ENCODE data around the gene PLAAT2. TPM values are rescaled to one million over a fixed set of nuclear protein-coding genes. Genes with fewer than 3 reads are reported as not detected.
A peak's percentile ranks its signal among the peaks of the same experiment; 100 is the strongest.

The PLAAT2 gene
- total RNA-seq, 2 experiments from 2014 or later, result 0.34 to 0.49 TPM

DNA sequence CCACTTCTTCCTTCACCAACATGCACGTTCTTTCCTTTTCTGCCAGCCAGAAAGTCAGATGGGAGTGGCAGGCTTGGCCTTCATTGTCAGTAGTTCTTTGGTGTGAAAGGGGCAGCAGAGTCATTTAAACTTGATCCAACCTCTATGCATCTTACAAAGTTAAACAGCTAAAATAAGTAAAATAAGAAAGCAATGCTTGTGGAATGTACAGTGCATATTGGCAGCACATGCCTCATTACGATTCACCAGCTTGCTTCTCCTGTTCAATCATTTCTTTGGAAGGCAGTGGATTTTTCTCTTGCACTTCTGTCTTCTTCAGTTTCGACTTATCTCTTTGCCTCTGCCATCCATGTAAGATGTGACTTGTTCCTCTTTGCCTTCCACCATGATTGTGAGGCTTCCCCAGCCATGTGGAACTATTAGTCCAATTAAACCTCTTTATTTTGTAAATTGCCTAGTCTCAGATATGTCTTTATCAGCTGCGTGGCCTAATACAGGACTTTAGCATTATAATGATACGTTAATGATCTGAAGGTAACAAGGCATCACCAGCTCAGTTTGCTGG is 42.5 kb downstream of the PLAAT2 start:
- CTCF ChIA-PET, result no interaction called here
- H3K4me1 Mint-ChIP-seq (ENCODE audit: low read depth), result peaks cover 21% of the 10 kb centered on the region
- intact Hi-C loops (cut with DNase I, micrococcal nuclease), result no loop called here

DNA sequence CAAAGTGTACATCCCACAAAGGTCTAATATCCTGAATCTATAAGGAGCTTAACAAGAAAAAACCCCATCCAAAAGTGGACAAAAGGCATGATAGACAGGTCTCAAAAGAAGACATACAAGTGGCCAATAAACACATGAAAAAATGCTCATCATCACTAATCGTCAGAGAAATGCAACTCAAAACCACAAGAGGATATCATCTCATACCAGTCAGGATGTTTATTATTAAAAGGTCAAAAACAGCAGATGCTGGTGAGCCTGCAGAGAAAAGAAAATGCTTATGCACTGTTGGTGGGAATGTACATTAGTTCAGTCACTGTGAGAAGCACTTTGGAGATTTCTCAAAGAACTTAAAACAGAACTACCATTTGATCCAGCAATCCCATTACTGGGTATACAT is 44.6 kb downstream of the PLAAT2 start:
- Mint-ChIP-seq H3K9me3 (no peaks in the 10 kb centered on the region), H3K27me3 (no peaks in the 10 kb centered on the region), H3K27ac (peak overlapping the region; percentile 58), H3K36me3 (ENCODE audit: low read depth) (no peaks in the 10 kb centered on the region), H3K4me1 (ENCODE audit: low read depth) (peaks cover 21% of the 10 kb centered on the region), H3K4me3 (no peak overlapping the region)
- Histone ChIP-seq H3K4me1 (ENCODE audit: insufficient read depth, low read length) (peaks cover 6% of the 10 kb centered on the region), H3K27ac (ENCODE audit: low read depth in 1 of 2, low read length in 2 of 2) (no peak overlapping the region), H3K36me3 (ENCODE audit: insufficient read depth, low read length) (no peaks in the 10 kb centered on the region), H3K27me3 (ENCODE audit: control insufficient read depth in 1 of 2, insufficient read depth in 2 of 2, low read length in 2 of 2) (no peaks in the 10 kb centered on the region), H3K9me3 (ENCODE audit: control insufficient read depth in 1 of 2, insufficient read depth in 1 of 2, low read length in 2 of 2) (no peaks in the 10 kb centered on the region), H3K4me3 (ENCODE audit: low read length) (no peak overlapping the region)
- TF ChIP-seq, protein P1, sequence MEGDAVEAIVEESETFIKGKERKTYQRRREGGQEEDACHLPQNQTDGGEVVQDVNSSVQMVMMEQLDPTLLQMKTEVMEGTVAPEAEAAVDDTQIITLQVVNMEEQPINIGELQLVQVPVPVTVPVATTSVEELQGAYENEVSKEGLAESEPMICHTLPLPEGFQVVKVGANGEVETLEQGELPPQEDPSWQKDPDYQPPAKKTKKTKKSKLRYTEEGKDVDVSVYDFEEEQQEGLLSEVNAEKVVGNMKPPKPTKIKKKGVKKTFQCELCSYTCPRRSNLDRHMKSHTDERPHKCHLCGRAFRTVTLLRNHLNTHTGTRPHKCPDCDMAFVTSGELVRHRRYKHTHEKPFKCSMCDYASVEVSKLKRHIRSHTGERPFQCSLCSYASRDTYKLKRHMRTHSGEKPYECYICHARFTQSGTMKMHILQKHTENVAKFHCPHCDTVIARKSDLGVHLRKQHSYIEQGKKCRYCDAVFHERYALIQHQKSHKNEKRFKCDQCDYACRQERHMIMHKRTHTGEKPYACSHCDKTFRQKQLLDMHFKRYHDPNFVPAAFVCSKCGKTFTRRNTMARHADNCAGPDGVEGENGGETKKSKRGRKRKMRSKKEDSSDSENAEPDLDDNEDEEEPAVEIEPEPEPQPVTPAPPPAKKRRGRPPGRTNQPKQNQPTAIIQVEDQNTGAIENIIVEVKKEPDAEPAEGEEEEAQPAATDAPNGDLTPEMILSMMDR (IDR thresholded peaks at IDR 0.05), result no peak
- ChIA-PET CTCF (no interaction called here), POLR2A (interaction anchor here (0.7 to 3.4 kb wide), 2 partner anchors 18 to 30 kb away, joined by 4 to 18 read pairs; partner anchors contain the start of gene PLAAT4)
- ATAC-seq (ENCODE audit: poor library complexity), result peak; percentile 66
- DNase-seq, result peak in 3 of 14 experiments; percentile 33 to 74 (median 33)
- intact Hi-C loops (cut with DNase I, micrococcal nuclease), result no loop called here

More for the DNA sequence above, 42.5 kb downstream of the PLAAT2 start:
- TF ChIP-seq, protein P1 (IDR thresholded peaks at IDR 0.05), result no peak
- H3K9me3 Mint-ChIP-seq, result no peaks in the 10 kb centered on the region
- no peak overlapping the region for H3K4me3 ChIP-seq (ENCODE audit: low read length)
- no peak for DNase-seq
- H3K36me3 Mint-ChIP-seq (ENCODE audit: low read depth), result no peaks in the 10 kb centered on the region
- H3K9me3 ChIP-seq (ENCODE audit: control insufficient read depth in 1 of 2, insufficient read depth in 1 of 2, low read length in 2 of 2), result no peaks in the 10 kb centered on the region
- POLR2A ChIA-PET, result interaction anchor here (0.7 to 3.4 kb wide), 4 partner anchors 11 to 358 kb away, joined by 3 to 18 read pairs (median 3); partner anchors contain the start of gene PLAAT4
- H3K36me3 ChIP-seq (ENCODE audit: insufficient read depth, low read length), result no peaks in the 10 kb centered on the region
- peaks cover 6% of the 10 kb centered on the region for H3K4me1 ChIP-seq (ENCODE audit: insufficient read depth, low read length)
- no peak overlapping the region for H3K27ac Mint-ChIP-seq
- ATAC-seq (ENCODE audit: poor library complexity), result no peak
- no peak overlapping the region for H3K27ac ChIP-seq (ENCODE audit: low read depth in 1 of 2, low read length in 2 of 2)
- no peaks in the 10 kb centered on the region for H3K27me3 Mint-ChIP-seq
- H3K4me3 Mint-ChIP-seq, result no peak overlapping the region
- no peaks in the 10 kb centered on the region for H3K27me3 ChIP-seq (ENCODE audit: control insufficient read depth in 1 of 2, insufficient read depth in 2 of 2, low read length in 2 of 2)

DNA sequence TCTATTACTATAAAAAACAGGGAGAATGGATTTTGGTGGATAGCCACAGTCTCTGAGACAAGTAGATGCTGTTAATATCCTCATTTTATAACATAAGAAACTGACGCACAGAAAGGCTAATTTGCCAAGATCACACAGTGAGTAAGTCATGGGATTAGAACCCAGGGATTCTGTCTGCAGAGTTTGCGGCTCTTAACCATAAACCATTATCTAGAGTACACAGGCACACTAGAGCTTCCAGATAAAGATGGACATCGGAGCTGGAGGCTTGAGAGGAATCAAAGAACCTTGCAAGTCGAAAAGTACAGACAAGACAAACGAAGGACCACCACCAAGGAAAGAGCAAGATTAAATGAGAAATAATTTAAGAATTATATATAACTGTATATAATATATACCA is 46.0 kb downstream of the PLAAT2 start:
- CTCF ChIA-PET, result no interaction called here
- no peak for ATAC-seq (ENCODE audit: poor library complexity)
- intact Hi-C loops (cut with DNase I, micrococcal nuclease), result no loop called here
- no peak overlapping the region for H3K4me3 ChIP-seq (ENCODE audit: low read length)
- Mint-ChIP-seq H3K27me3 (no peaks in the 10 kb centered on the region), H3K36me3 (ENCODE audit: low read depth) (no peaks in the 10 kb centered on the region), H3K4me3 (no peak overlapping the region), H3K4me1 (ENCODE audit: low read depth) (peaks cover 19% of the 10 kb centered on the region), H3K9me3 (no peaks in the 10 kb centered on the region), H3K27ac (no peak overlapping the region)
- POLR2A ChIA-PET, result interaction anchor here (0.6 kb wide), 1 partner anchor 125 kb away, joined by 3 read pairs; no protein-coding TSS in a partner anchor
- no peaks in the 10 kb centered on the region for H3K9me3 ChIP-seq (ENCODE audit: control insufficient read depth in 1 of 2, insufficient read depth in 1 of 2, low read length in 2 of 2)
- H3K36me3 ChIP-seq (ENCODE audit: insufficient read depth, low read length), result no peaks in the 10 kb centered on the region
- H3K27me3 ChIP-seq (ENCODE audit: control insufficient read depth in 1 of 2, insufficient read depth in 2 of 2, low read length in 2 of 2), result no peaks in the 10 kb centered on the region
- TF ChIP-seq, protein P1 (IDR thresholded peaks at IDR 0.05), result no peak
- H3K27ac ChIP-seq (ENCODE audit: low read depth in 1 of 2, low read length in 2 of 2), result no peak overlapping the region
- peaks cover 6% of the 10 kb centered on the region for H3K4me1 ChIP-seq (ENCODE audit: insufficient read depth, low read length)
- DNase-seq, result no peak

Data from CD4-positive, alpha-beta T cell (primary cell).